HG02884 (cell line): ENCODE results near the gene SAMD11.

ENCODE experiments used
- ATAC-seq: cut with Tn5 transposase; IDR thresholded peaks from one replicate; pipeline ENCODE4 v1.9.1; 2021; ENCODE audit warnings: mild to moderate bottlenecking, moderate library complexity; ENCODE audit not compliant: unreplicated experiment

SAMD11 gene

DNA sequence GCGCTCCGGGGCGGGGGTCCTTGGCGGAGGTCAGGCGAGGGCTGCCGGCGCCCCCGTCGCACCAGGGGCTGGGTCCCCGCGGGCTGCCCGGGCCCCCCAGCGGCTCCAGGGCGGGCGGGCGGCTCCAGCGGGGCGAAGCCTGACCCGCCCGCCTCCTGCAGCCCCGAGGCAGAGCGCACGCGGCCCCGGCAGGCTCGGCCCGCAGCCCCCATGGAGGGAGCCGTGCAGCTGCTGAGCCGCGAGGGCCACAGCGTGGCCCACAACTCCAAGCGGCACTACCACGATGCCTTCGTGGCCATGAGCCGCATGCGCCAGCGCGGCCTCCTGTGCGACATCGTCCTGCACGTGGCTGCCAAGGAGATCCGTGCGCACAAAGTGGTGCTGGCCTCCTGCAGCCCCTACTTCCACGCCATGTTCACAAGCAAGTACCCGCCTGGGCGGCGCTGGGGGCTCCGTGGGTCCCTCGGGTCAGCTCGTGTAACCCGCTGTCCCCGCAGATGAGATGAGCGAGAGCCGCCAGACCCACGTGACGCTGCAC lies 37.5 kb downstream of the SAMD11 start:
- no peak for ATAC-seq

DNA sequence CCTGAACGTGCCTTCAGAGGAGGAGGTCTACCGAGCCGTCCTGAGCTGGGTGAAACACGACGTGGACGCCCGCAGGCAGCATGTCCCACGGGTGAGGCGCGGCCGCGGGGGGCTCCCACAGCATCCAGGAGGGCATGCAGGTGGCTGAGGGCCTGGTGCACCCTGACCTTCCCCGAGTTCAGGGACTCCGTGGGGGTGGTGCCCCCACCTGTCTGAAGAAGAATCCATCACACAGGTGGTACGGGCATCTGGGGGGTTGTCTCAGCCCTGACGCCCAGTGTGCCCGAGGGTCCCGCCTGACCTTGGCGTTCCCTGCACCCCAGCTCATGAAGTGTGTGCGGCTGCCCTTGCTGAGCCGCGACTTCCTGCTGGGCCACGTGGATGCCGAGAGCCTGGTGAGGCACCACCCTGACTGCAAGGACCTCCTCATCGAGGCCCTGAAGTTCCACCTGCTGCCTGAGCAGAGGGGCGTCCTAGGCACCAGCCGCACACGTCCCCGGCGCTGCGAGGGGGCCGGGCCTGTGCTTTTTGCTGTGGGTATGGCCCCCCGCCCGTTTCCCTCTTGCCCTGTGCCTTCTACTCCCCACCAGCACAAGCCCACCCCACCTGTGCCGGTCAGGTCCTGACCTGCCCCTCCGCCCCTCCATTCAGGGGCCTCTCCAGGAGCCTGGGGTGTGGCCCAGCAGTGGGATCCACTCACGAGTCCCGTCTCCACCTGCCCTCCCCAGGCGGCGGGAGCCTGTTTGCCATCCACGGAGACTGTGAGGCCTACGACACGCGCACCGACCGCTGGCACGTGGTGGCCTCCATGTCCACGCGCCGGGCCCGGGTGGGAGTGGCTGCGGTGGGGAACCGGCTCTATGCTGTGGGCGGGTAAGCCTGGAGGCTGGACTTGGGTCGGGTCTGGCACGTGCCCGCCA lies 38.9 kb downstream of the SAMD11 start:
- ATAC-seq: no peak

GRCh38 chr1:963301-963651 lies 39.6 kb downstream of the SAMD11 start:
- no peak for ATAC-seq

DNA sequence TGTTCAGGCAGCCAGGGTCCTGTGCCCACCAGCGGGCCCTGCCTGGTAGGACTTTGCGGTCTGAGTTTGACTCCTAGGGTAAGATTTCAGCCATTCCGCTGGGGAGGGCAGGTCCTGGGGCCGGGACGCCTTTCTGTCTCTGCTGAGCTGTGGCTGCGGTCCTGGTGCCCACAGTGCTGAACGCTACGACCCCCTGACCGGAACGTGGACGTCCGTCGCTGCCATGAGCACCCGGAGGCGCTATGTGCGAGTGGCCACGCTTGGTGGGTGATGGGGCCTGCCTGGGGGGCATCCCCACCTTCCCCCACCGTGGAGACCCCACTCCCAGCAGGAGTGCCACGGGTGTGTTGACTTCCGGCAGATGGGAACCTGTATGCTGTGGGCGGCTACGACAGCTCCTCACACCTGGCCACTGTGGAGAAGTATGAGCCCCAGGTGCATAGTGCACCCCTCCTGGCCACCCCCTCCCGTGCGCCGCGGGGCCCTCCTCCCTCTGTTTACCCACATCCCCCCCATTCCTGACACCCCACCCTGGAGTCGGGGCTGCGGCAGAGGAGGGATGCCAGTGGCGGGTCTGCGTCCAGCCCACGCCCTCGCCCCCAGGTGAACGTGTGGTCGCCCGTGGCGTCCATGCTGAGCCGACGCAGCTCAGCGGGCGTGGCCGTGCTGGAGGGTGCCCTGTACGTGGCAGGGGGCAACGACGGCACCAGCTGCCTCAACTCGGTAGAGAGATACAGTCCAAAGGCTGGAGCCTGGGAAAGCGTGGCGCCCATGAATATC lies 40.2 kb downstream of the SAMD11 start:
- no peak for ATAC-seq

GRCh38 chr1:964691-965525 lies 41.2 kb downstream of the SAMD11 start:
- ATAC-seq: no peak

GRCh38 chr1:965526-966134 lies 41.9 kb downstream of the SAMD11 start:
- no peak for ATAC-seq

DNA sequence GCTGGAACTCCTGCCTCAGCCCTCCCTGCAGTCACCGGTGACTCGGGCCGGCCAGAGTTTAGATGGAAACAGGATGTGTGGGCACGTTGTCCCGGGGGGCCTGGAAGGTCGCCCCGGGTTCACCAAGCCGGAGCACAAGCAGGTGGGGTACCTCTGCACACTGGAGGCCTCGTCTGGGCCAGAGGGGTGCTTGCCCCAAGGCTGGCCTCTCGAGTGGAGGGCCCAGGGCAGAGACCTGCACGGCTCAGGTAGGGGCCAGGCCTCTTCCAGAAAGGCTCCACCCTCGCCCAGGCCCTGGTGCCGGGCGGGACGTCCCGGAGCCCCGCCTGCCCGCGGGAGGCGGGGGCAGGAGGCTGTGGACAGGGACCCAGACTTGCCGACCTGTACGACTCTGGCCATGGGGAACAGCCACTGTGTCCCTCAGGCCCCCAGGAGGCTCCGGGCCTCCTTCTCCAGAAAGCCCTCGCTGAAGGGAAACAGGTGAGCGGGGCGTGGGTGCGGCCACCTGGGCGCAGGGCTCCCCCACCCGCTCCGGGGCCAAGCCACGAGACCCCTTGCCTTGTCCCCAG lies 42.5 kb downstream of the SAMD11 start, which contains the start of gene PLEKHN1:
PLEKHN1 (plus strand) TSS at position 348 of the 569 bp plus-strand sequence; CDS start at position 398, 50 bp downstream.
- ATAC-seq: no peak

DNA sequence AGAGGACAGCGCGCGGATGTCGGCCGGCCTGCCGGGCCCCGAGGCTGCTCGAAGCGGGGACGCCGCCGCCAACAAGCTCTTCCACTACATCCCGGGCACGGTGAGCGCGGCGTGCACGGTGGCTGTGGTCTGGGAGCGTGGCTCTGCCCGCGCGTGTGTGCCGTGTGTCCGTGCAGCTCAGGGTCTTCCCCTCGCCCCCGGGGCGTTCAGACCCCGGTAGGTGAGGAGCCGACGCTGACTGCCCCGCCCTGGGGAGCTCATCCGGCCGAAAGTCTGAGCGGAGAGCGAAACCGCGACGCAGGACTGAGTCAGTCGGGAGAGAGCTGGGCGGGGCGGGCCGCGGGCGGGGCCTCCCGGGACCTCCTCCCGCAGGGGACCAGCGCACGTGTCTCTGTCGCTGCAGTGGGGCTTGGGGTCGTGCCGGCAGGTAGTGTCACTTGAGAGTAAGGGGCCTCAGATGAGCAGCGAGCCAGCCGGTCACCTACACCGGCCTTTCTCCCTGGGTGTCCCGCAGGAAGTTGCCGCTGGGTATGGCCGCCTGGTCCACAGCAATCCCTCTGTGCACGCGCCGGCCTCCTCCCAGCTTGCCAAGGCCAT lies 43.1 kb downstream of the SAMD11 start:
- ATAC-seq: no peak

DNA sequence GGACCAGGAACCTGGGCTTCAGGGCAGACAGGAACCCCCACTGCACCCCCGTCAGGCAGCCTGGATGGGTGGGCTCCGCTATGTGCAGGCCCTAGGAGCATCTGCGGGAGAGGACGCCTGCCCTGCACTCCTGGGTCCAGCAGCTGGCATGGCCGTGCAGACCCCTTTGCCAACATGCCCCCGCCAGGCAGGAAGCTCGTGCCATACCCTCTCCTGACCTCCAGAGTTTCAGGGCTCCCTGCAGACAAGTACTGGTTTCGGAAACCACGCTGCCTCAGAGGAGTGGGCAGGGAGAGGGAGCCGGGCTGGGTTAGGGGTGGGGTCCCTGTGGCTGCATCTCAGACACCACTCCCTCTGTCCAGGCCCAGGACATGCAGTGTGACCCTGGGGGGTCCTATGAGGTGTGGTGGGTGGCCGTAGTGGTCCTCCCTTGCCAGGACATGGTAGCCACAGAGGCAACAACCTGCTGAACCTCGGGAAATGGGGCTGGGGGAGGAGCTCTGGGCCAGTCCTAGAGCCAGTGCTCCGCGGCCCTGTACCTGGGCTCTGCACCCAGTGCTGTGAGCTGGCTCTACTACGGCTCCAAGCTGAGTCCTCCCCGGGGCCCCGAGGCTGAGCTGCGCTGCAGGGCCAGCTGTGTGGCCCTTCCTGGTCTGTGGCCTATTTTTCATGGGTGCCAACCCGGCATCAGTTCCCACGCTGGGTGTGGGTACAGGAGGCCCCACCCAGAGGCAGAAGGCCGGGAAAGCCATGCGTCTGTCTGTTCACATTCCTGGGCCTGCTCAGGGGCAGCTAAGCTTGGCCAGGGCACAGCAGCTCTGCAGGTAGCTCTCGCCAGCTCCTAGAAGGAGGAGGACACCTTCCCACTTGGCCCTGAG lies 44.0 kb downstream of the SAMD11 start:
- ATAC-seq: no peak

DNA sequence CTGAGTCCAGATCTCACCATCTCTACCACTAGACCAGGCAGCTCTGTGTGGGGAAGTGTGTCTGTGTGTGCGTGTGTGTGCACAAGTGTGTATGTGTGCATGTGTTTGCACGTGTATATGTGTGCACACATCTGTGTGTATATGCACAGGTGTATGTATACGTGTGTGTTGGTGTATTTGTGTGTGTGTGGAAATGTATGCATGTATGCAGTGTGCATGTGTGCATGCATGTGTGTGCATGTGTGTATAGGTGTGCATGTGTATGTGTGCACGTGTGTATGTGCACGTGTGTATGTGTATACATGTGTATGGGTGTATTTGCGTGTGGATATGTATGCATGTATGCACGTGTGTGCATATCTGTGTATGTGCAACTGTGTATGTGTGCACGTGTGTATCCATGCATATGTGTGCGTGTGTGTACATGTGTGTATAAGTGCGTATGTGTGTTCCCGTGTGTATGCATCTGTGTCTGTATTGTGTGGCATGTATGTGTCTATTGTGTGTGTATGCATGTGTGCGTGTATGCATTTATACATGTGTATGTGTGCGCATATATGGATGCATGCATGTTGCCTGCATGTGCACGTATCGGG lies 45.6 kb downstream of the SAMD11 start:
- ATAC-seq: no peak

GRCh38 chr1:970242-970972 lies 46.7 kb downstream of the SAMD11 start:
- ATAC-seq: no peak

DNA sequence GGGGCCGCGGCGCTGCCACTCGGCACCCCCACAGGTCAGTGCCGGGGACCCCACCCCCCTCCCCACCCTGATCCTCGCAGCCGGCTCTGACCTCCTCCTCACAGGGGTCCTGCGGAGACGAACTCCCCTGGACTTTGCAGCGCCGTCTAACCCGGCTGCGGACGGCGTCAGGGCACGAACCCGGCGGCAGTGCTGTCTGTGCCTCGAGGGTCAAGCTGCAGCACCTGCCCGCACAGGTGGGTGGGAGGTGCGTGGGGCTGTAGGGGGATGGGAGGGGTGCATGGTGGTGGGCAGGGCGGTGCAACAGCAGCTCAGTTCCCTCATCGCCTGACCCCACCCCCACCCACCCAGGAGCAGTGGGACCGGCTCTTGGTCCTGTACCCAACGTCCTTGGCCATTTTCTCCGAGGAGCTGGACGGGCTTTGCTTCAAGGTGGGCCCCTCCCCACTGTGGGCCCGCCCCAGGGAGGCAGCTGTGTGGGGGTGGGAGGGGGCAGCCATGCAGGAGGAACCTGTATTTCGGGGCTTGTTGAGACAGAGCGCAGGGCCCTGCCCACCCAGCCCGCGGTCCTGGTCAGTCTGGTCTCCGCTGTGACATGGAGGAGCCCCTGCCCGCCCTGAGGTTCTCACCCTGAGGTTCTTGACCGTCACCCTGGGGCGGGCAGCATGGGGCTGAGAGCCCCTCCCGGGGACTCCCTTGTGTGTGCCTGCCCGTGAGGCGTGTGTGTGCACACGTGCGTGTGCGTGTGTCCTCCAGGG lies 47.4 kb downstream of the SAMD11 start:
- ATAC-seq: no peak

DNA sequence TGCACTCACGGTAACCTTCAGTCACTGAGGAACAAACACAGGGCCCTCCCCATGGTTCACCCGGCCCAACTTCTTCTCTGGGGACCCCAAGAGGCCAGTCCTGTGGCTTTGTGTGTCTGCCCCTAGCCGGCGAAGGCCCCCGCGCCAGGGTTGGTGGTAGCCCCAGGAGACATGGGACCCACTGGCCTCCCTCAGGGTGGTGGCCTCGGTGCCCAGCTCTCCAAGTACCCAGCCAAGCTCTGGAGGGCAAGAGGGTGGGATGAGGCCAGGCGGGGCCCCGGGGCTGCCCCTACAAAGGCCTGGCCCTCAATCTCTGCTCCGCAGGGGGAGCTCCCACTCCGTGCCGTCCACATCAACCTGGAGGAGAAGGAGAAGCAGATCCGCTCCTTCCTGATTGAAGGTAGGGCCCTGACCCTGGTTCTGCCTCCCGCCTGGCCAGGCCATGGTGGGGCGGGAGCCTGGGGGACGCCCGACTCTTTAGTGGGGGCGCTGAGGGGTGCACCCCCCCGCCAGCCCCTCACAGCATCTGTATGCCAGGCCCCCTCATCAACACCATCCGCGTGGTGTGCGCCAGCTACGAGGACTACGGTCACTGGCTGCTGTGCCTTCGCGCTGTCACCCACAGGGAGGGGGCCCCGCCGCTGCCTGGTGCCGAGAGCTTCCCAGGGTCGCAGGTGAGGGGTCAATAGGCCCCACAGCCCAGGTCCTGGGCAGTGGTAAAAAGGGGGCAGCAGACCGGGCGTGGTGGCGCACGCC lies 48.2 kb downstream of the SAMD11 start:
- no peak for ATAC-seq

DNA sequence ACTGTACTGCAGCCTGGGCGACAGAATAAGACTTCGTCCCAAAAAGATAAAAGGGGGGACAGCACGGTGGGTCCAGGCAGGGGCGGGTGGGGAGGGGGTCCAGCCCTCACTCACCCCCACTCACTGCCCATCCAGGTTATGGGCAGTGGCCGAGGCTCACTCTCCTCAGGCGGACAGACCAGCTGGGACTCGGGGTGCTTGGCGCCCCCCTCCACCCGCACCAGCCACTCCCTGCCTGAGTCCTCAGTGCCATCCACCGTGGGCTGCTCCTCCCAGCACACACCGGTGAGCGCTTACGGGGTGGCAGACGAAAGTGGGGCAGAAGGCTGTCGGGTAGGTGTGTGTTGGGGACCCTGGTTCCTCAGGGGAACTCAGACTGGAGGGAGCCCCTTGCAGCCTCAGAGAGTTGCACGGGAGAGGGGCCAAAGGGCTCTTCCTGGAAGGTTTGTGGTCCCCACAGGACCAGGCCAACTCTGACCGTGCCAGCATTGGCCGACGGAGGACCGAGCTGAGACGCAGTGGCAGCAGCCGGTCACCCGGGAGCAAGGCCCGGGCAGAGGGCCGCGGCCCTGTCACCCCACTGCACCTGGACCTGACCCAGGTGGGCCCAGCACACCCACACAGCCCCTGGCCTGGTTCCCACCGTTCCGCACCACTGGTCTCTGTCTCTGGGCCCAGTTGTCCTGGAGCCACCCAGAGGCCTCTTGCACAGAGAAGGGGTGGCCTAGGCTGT lies 49.2 kb downstream of the SAMD11 start:
- ATAC-seq: no peak

DNA sequence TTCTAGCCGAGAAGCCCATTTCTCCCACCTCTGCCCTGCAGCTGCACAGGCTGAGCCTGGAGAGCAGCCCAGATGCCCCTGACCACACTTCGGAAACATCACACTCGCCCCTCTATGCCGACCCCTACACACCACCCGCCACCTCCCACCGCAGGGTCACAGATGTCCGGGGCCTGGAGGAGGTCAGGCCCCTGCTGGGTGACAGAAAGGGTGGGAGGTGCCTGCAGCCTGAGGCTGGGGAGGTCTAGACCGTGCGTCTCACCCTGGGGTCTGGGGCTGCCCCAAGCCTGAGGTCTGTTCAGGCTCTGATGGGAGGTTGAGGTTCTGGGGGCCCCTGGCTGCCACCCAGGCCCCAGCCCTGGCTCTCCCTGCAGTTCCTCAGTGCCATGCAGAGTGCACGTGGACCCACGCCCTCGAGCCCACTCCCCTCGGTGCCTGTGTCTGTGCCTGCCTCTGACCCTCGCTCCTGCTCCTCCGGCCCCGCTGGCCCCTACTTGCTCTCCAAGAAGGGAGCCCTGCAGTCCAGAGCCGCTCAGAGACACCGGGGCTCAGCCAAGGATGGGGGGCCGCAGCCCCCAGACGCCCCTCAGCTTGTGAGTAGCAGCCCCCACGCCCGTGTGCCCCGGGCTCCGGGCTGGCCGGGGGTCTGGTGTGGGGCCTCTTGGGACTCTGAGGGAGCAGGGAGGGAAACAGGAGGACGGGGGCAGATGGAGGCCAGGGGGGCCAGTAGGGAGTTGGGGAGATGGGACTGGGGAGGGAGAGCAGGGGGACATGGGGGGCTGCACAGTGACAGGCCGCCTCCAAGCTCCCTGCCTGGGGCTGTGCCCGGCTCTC lies 50.0 kb downstream of the SAMD11 start:
- no peak for ATAC-seq
